GM18519 (cell line): ENCODE measurements around the gene CNTLN.
"Not testable (repeated sequence)": the region's sequence is repeated elsewhere in the genome, so short reads cannot be mapped to it uniquely, and the experiment has no call there.

Experiments
- ATAC-seq: cut with Tn5 transposase; IDR thresholded peaks from one replicate; pipeline ENCODE4 v1.9.1; 2021; ENCODE audit warnings: mild to moderate bottlenecking, moderate library complexity; ENCODE audit not compliant: unreplicated experiment, low FRiP score

CNTLN gene

GRCh38 chr9:17134396-17135294 lies at the start of gene CNTLN:
Gene CNTLN (plus strand): TSS chr9:17135040. CDS start chr9:17135066, 26 bp downstream.
- ATAC-seq = peak; percentile 56

DNA sequence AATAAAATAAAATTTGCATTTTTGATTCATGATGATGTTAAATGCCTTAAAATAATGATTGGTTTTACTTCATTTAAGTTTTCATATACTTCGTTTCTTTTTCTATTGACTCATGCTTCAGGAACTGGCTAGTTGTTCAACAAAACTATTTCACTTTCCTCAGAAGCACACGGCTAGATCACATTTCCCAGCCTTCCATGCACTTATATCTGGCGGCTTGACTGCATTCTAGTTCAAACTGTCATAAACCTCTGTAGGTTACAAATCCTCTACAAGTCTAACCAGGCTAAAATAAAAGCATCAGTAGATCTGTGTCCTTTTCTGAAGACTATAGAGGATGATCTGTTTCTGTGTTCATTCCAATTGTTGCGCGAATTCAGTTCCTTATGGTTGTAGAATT lies 46.3 kb upstream of the CNTLN start:
- ATAC-seq = no peak

DNA sequence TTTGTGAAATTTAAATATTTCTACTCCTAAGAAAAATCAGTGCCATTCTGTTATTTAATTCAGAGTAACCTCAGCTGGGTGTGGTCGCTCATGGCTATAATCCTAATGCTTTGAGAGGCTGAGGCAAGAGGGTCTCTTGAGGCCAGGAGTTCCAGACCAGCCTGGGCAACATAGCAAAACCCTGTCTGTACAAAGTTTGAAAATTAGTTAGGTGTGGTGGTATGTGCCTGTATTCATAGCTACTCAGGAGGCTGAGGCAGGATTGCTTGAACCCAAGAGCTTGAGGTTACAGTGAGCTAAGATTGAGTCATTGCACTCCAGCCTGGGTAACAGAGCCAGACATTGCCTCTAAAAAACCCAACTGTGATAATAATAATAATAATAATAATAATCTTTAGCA lies 44.8 kb upstream of the CNTLN start:
- no peak for ATAC-seq

GRCh38 chr9:17116400-17116837 lies 18.4 kb upstream of the CNTLN start:
- ATAC-seq = no peak

- no peak for ATAC-seq
These were observed 17.5 kb upstream of the CNTLN start for GRCh38 chr9:17117372-17117771.

GRCh38 chr9:17120203-17120602 lies 14.6 kb upstream of the CNTLN start:
- no peak for ATAC-seq

GRCh38 chr9:17121264-17121663 lies 13.6 kb upstream of the CNTLN start:
- ATAC-seq = no peak

DNA sequence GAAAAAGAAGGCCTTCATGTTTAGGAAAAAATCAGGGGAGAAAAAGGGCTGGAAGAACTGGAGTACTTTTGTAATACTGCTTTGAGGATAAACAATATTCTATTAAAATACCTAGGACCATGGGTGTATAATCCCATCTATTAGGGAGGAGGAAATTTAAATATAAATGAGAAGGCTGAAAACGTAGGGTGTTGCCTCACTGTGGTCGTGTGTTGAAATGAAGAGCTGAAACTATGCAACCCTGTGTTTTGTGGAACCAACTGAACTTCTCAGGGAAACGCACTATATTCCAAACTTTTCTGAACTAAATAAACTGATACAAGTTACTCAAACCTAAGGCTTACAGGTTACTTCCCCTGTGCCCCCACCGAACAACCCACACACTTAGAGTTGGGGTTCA lies 4.5 kb upstream of the CNTLN start:
- ATAC-seq = no peak

DNA sequence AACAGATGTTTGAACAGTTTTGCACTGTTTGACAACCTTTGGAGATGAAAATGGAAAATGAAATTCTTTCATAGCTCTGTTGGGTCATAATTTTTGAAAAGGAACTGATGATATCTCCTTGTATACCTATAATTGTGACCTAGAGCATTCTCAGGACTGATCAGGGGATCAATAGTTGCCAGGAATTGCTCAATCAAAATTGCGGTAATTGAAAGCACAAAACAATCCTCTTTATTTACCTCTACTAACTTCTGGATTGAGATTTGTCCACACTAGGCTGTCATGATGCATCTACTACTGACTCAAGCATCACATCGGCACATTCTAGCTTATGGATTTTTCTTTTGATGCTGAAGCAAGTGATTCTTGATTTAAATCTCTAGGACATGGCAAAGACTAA lies 4.1 kb upstream of the CNTLN start:
- no peak for ATAC-seq

DNA sequence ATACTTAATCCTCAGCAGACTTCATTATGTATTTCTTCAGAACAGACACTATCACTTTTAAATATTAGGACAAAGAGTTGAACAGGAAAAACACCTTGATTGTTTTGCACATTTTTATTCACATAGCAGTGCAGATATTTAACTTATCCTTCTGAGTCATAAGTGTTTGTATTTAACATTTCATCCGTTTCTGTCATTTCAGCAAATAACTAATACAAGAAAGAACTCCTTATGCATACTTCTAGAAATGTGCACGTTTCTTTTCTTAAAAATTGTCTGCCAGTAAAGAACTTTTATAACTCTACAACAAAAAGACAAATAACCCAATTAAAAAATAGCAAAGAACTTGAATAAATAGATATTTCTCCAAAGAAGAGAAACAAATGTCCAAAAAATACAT lies 3.3 kb upstream of the CNTLN start:
- ATAC-seq = no peak

DNA sequence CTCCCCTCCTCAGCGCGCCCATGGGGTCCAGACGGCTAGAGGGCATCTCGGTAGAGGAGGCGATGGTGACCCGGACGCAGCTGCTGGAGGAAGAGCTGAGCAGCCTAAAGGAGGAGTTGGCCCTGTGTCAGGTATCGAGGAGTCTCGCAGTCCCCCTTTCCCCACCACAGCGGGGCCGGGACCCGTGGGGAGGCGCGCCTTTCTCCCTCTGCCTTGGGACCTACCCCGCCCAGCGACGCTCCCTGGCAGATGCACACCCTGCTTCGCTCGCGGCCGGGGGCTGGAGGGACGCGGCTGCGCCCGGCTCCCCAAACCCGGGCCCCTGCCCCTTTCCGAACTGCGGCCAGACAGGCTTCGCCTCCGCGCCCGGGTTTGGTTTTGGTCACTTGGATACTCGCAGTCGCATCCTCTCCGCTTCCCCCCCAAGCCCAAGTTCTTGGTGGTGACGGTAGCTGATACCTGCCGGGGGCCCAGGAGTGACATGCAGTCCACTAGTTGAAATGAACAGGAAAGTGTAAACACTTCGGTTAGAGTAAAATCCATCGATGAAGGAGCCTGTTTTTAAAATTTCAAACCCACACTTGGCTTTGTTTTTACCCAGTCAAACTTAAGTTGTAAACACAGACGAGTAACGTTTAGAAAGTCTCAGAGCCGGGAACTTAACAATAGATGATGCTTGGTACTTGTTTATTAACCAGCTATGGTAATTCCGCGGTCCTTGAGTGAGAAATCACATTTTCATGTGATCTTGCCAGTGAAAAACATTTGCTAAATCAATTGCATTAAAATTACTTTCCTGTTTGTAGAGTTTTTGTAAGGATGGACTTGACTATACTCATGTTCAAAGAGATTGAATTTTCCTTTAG lies 688 bp downstream of the CNTLN start:
- peak; percentile 43 for ATAC-seq

DNA sequence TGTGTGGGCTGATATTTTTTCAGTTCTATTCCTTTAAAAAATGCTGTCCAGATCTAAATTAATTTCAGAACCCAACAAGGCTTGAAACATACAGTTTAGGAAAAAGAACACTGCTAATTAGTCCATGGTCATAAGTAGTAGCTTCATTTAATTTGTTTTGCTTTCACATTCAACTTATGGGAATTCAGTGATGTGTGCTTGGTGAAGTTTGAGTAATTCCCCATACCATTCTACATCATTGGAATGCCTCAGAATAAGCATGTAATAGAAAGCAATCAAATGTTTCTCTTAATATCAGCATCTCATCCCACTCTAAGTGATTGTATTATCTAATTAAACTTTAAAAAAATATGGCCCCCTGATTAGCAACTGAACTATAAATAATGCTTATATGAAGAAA lies 2.7 kb downstream of the CNTLN start:
- no peak for ATAC-seq

- ATAC-seq = no peak
These were observed 3.7 kb downstream of the CNTLN start for GRCh38 chr9:17138503-17138902.

- ATAC-seq = no peak
These were observed 5.6 kb downstream of the CNTLN start for GRCh38 chr9:17140418-17140817.

DNA sequence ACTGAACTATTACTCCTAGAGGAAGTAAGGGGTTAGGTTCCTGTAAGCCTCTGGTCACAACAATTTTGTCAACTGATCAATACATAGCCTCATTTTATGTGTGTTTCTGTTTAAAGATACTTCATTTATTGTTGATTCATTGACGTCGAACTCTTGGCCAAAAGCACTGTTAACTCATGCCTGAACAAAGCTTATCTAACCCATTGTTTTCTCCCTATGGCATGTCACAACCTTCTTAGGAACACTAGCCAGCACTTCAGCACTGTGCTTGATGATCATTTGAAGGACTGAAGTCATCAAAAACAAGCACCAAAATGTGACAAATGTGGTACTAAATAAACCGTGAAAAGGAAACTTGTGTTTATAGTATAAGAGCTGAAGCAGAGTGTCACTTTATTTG lies 13.5 kb downstream of the CNTLN start:
- ATAC-seq = no peak

DNA sequence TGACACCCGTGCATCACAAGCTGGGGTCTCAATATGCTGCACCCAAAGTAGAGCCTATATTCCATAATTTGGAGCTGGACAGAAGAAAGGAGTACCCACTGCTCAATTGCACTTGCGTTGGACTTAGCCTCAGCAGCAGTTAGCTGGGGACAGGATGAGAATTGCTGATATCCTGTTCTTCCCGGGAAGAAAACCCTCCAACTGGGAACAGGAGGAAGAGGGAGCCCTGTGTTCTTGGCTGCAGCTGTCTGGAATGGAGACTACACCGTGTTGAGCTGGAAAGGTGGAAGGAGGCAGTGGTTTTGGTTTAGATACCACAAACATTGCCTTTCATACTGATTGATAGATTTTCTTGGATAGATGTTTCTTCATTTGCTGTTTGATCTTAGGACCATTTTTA lies 24.6 kb downstream of the CNTLN start:
- ATAC-seq = no peak

DNA sequence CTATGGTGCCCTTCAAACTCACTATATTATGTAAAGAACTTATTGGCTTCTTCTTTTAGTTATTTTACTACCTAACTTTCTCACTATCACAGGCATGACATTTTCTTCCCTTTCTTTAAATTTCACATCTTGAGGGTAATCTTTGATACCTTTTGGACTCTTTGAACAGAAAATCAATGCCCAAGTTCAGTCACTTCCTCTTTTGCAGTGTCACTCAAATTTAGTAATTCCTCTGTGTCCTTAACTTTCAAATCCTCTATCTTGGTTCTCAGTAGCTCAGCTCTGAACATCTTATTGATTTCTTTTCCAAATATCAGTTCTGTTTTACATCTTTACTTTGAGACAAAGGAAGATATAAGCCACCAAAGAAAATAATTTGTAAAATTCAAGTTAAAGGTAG lies 25.5 kb downstream of the CNTLN start:
- no peak for ATAC-seq

GRCh38 chr9:17165764-17166163 lies 30.9 kb downstream of the CNTLN start:
- no peak for ATAC-seq

DNA sequence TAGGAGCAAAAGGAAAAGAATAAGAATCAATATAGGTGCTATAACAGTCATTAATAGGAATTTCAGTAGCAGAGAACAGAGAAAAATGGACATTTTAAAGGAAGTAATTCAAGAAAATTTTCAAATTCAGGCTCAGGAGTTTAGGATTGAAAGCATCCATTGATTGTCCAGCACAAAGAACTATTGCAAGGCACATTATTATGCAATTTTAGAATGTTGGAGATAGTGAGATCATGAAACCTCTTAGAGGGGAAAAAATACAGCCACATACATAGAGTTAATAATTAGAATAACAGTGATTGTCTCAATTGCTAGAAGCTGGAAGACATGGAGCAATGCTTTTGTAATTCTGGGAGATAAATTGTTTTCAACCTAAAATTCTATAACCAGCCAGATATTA lies 31.5 kb downstream of the CNTLN start:
- no peak for ATAC-seq

- ATAC-seq = no peak
These were observed 36.7 kb downstream of the CNTLN start for GRCh38 chr9:17171309-17172094.

DNA sequence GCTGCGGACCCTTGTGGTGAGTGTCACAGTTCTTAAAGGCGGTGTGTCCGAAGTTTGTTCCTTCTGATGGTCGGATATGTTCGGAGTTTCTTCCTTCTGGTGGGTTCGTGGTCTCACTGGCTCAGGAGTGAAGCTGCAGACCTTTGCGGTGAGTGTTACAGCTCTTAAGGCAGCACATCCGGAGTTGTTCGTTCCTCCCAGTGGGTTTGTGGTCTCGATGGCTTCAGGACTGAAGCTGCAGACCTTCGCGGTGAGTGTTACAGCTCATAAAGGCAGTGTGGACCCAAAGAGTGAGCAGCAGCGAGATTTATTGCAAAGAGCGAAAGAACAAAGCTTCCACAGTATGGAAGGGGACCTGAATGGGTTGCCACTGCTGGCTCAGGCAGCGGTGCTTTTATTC lies 42.7 kb downstream of the CNTLN start:
- ATAC-seq = not testable (repeated sequence)
